Naive thymus-derived CD8-positive, alpha-beta T cell (primary cell): ENCODE measurements around the gene RAX2. TPM values are rescaled to one million over a fixed set of nuclear protein-coding genes. Genes with fewer than 3 reads are reported as not detected.
"Not testable (repeated sequence)": the region's sequence is repeated elsewhere in the genome, so short reads cannot be mapped to it uniquely, and the experiment has no call there.

Experiments used
- ATAC-seq, 2 donors: fragments of 150-1000 bp; cut with Tn5 transposase in 1 of 2; sonication (Bioruptor Pico), chemical (Tn5 transposase) in 1 of 2; 1 replicate in 1 of 2; 2 replicates in 1 of 2; pipeline ENCODE4 v1.10.0; 2021; ENCODE audit warnings: mild to moderate bottlenecking in 2 of 2, moderate library complexity in 2 of 2
- POLR2A ChIA-PET: fragments of 350-600 bp; sonication (Branson Sonifier 250); formaldehyde crosslinking; loops from one replicate; lab custom pipeline; 2021; ENCODE audit warnings: antibody characterized with exemption; lab: Charles Lee
- DNase-seq, 10 donors: peaks; one replicate each; pipeline versions ENCODE4 v3.0.0 to v3.0.0-alpha.2; 2020 to 2022
- H3K27ac Mint-ChIP-seq, 10 donors: one replicate each; pipeline ENCODE4 v1.8.0; 2020 to 2022; ENCODE audit warnings: mild to moderate bottlenecking in 10 of 10, mixed read lengths in 10 of 10, moderate library complexity in 4 of 10, inconsistent platforms in 1 of 10
- H3K27me3 Mint-ChIP-seq, 5 donors: one replicate each; pipeline ENCODE4 v1.8.0; 2021 to 2022; ENCODE audit warnings: mixed read lengths in 5 of 5
- H3K36me3 Mint-ChIP-seq, 3 donors: one replicate each; pipeline ENCODE4 v1.8.0; 2020 to 2022; ENCODE audit warnings: mixed read lengths in 3 of 3, mild to moderate bottlenecking in 2 of 3, inconsistent platforms in 1 of 3
- H3K4me1 Mint-ChIP-seq, 4 donors: one replicate each; pipeline ENCODE4 v1.8.0; 2021 to 2022; ENCODE audit warnings: mixed read lengths in 4 of 4
- H3K4me3 Mint-ChIP-seq, 10 donors: one replicate each; pipeline ENCODE4 v1.8.0; 2020 to 2022; ENCODE audit warnings: mild to moderate bottlenecking in 10 of 10, mixed read lengths in 10 of 10, moderate library complexity in 6 of 10, inconsistent platforms in 1 of 10
- H3K9me3 Mint-ChIP-seq, 9 donors: one replicate each; pipeline ENCODE4 v1.8.0; 2020 to 2022; ENCODE audit warnings: mixed read lengths in 9 of 9, mild to moderate bottlenecking in 3 of 9, inconsistent platforms in 1 of 9, moderate library complexity in 1 of 9
- polyA plus RNA-seq, 3 donors: library from polyadenylated mRNA; unstranded; fragments of 300-500 nt; fragmentation: Illumina TruSeq; gene quantifications; one replicate each; pipeline ENCODE4 v1.2.3, GENCODE V29; 2021
- total RNA-seq, 8 experiments: library from RNA in 2 of 8; stranded (reverse) in 2 of 8; gene quantifications; one replicate each; pipeline ENCODE4 v1.2.3 and lab custom pipeline; 2021 to 2026

RAX2 gene
- total and polyA plus RNA-seq, 5 experiments from 2014 or later, result not detected

DNA sequence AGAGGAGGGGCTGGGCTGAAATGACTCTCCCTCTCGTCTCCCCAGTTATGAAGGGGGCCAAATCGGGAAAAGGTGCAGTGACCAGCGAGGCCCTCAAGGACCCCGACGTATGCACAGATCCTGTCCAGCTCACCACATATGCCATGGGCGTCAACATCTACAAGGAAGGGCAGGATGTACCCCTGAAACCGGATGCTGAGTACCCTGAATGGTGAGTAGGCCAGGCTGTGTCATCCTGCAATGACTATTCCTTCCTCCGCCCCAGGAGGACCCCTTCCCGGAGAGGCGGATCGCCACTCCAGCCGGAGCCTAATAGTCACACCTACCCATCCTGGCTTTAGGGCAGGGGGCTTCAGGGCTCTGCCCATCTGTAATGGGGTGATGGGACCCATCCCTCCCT, 6.9 kb downstream of the RAX2 start:
- Mint-ChIP-seq H3K4me1 (peaks cover 19 to 41% (median 36%) of the 10 kb centered on the region in 4 donors), H3K4me3 (no peak overlapping the region), H3K9me3 (no peaks in the 10 kb centered on the region), H3K27me3 (peaks cover 0 to 4% (median 0%) of the 10 kb centered on the region in 5 donors), H3K27ac (no peak overlapping the region), H3K36me3 (peaks cover 0 to 26% (median 9%) of the 10 kb centered on the region in 3 donors)
- POLR2A ChIA-PET, result no interaction called here
- ATAC-seq, result no peak
- DNase-seq, result no peak

DNA sequence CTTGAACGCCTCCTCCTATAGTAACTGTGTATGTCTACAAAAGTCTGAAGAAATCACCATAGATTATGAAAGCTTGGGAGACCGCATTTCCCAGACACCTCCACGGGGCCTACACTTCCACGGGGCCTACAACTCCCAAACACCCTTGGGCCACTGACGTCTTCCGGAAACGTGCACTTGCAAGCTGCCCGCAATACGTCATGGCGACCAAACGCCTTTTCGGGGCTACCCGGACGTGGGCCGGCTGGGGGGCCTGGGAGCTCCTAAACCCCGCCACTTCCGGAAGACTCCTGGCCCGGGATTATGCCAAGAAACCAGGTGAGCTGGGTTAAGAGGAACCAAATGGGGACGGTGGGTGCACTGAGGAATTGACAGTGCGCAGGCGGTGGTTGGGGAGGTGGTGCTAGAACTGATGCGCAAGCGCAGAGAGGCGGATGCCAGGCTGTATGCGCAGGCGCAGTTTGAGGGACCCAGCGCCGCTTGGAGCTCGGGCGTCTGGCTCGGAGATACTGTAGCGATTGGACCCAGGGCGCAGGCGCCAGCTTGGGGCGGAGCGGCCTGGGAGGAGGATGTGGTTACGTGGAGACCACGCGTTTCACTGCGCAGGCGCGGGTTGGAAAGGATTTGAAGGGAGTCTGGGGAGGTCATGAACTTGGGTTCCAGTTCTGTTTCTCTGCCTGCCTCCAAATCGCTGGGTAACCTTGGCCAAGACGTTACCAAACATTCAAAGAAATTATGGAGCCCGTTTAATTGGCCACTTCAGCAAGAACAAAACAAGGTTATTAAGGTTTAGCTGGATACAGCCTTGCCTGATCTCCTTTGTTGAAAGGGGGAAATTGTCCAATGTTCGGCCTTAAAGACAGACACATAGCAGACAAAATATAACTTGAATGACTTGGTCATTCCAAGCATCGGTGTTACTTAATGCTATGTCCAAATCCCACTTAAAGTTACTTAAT, 9.2 kb downstream of the RAX2 start, which contains the start of gene MRPL54:
TSS of gene MRPL54 (plus strand) at position 182 of the 959 bp plus-strand sequence. CDS start at position 201, 19 bp downstream.
- ATAC-seq, result peak; percentile 84 to 86
- Mint-ChIP-seq H3K36me3 (peaks cover 0 to 32% (median 9%) of the 10 kb centered on the region in 3 donors), H3K4me1 (peaks cover 19 to 58% (median 48%) of the 10 kb centered on the region in 4 donors), H3K4me3 (peak within 1 kb of the TSS; percentile 97 to 100 (median 98)), H3K27ac (peak within 1 kb of the TSS; percentile 100), H3K27me3 (peaks cover 0 to 4% (median 0%) of the 10 kb centered on the region in 5 donors), H3K9me3 (no peaks in the 10 kb centered on the region)
- POLR2A ChIA-PET, result interaction anchor here (0.5 to 4.4 kb wide), 38 partner anchors 10 to 1917 kb away, joined by 3 to 57 read pairs (median 4); partner anchors contain the start of genes DAPK3, EEF2, FZR1 and KDM4B
- DNase-seq, result peak; percentile 97 to 100 (median 100)

DNA sequence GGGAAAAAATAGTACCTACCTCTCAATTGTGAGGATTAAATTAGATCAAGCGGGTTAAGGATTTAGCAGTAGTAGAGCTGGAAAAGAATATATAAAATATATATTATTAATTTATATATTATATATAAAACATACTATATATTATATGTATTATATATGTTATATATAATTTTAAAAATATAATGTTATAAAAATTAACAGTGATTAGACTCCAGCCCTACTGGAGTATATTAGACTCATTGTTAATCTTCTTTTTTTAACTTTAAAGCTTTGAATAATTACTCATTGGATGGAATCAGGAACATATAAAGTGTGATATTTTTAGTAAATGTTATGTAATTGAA, 9.9 kb downstream of the RAX2 start:
- Mint-ChIP-seq H3K4me1 (peaks cover 19 to 65% (median 49%) of the 10 kb centered on the region in 4 donors), H3K27me3 (peaks cover 0 to 4% (median 0%) of the 10 kb centered on the region in 5 donors), H3K27ac (peak overlapping the region; percentile 100), H3K36me3 (peaks cover 0 to 31% (median 9%) of the 10 kb centered on the region in 3 donors), H3K9me3 (no peaks in the 10 kb centered on the region), H3K4me3 (peak overlapping the region; percentile 97 to 100 (median 98))
- POLR2A ChIA-PET, result interaction anchor here (0.6 to 4.4 kb wide), 34 partner anchors 11 to 1207 kb away, joined by 3 to 57 read pairs (median 6); partner anchors contain the start of genes DAPK3, EEF2, FZR1 and KDM4B
- DNase-seq (no peak), ATAC-seq (no peak)

DNA sequence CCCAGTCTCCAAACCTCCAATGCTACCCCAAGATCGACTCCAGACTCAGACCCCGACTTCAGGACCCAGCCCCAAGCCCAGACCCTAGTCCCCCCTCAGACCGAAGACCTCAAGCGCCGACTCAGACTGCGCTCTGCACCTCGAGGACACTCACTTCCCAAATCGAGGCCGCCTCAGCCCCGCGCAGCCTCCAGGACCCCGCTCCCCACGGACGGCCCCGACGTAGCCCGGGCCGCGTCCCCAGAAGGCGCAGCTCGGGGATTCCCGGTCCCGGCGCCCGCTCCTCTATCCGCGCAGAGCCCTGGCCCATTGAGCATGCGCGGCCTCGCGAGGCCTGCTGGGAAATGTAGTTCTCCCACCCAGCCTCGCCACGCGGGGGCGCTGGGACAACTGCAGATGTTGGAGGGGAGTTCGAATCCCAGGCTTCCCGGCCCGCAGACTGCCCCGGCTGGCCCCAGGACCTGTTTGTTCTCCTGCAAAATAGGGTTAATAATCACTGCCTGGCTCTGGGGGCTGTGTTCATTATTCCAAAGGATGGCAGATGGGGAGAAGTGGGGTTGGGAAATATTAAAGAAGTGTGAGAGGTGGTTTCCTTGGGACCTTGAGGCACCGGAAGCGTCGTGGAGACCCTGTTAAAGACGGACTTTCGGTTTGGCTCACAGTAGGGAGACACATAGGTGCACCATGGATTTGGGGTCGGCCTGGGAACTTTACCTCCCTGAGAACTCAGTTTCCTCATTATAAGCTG, 10.5 kb downstream of the RAX2 start, which contains the start of gene APBA3:
TSS of gene APBA3 (minus strand) at position 311 of the 748 bp plus-strand sequence. CDS start 1,428 bp downstream, outside the sequence.
- Mint-ChIP-seq H3K36me3 (peaks cover 0 to 33% (median 9%) of the 10 kb centered on the region in 3 donors), H3K27ac (peak within 1 kb of the TSS; percentile 100), H3K27me3 (peaks cover 0 to 4% (median 0%) of the 10 kb centered on the region in 5 donors), H3K4me1 (peaks cover 18 to 66% (median 48%) of the 10 kb centered on the region in 4 donors), H3K9me3 (no peaks in the 10 kb centered on the region), H3K4me3 (peak within 1 kb of the TSS; percentile 97 to 100 (median 98))
- POLR2A ChIA-PET, result interaction anchor here (1.0 to 4.4 kb wide), 23 partner anchors 10 to 583 kb away, joined by 3 to 57 read pairs (median 7); partner anchors contain the start of genes MATK, NCLN, PIAS4 and PIP5K1C
- ATAC-seq (peak; percentile 47 to 57), DNase-seq (peak; percentile 86 to 96 (median 92))

DNA sequence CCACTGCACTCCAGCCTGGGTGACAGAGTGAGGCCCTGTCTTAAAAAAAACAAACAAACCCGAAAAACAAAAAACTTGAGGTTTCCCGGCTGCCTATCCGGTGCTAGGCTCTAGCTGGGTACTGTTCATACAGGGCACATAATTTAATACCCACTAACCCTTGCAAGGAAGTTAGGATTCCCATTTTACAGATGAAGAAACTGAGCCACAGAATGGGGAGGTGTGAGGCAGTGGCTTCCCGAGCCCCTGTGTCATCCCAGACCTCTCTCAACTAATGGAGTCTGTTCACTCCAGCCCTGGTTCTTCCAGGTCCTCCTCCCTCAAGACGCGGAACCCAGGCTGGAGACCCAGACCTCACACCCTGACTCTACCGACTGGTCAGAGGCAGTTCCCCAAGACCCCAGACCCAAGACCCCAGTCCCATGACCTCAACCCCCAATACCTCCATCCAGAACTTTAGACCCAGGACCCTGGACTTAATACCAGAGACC, 11.1 kb downstream of the RAX2 start:
- H3K9me3 Mint-ChIP-seq, result no peaks in the 10 kb centered on the region
- peaks cover 15 to 63% (median 47%) of the 10 kb centered on the region in 4 donors for H3K4me1 Mint-ChIP-seq
- POLR2A ChIA-PET, result interaction anchor here (0.6 to 4.4 kb wide), 11 partner anchors 9 to 326 kb away, joined by 3 to 57 read pairs (median 7); no protein-coding TSS in a partner anchor
- peak overlapping the region; percentile 92 to 100 (median 98) for H3K27ac Mint-ChIP-seq
- ATAC-seq (peak in 1 of 2 donors; percentile 4), DNase-seq (peak in 4 of 10 donors; percentile 20 to 52 (median 44))
- H3K36me3 Mint-ChIP-seq, result peaks cover 0 to 31% (median 5%) of the 10 kb centered on the region in 3 donors
- peaks cover 0 to 4% (median 0%) of the 10 kb centered on the region in 5 donors for H3K27me3 Mint-ChIP-seq
- H3K4me3 Mint-ChIP-seq, result peak overlapping the region; percentile 94 to 100 (median 97)

DNA sequence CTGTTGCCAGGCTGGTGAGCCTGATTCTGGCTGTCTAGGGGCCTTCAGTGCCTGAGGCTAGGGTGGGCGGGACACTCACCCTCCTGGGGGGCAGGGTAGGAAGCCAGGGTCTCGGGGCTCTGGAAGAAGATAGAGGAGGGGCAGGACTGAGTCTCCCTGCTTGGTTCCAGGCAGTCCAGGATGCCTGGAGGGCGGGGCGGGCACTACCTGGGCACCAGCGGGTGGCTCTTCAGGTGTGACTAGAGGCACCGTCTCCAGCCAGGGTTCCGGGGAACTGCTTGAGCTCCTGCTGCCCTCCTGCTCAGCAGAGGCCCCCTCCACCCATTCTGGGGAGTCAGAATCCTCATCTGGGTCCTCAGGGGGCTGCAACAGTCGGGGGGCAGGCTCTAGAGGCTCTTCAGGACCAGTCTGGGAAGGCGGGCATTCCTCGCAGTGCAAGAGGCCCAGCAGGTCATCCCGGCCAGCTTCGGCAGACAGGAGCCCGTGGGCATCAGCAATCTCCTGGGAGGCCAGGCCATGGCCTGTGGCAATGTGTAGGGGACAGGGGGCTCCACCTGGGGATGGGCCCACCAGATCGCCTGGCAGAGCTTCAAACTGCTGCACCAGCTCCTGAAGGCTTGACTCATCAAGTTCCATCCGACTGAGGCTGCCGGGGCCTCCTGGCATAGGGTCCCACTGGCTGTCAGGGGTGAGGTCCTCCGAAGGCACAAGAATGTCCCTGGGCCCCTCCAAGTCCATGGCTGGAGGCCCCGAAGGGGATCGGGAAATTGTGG, 12.4 kb downstream of the RAX2 start:
- ATAC-seq (no peak), DNase-seq (no peak)
- H3K4me3 Mint-ChIP-seq, result peak overlapping the region; percentile 16 to 98 (median 56)
- H3K4me1 Mint-ChIP-seq, result peaks cover 23 to 75% (median 54%) of the 10 kb centered on the region in 4 donors
- POLR2A ChIA-PET, result interaction anchor here (0.8 to 4.4 kb wide), 4 partner anchors 20 to 247 kb away, joined by 3 to 57 read pairs (median 22); no protein-coding TSS in a partner anchor
- no peaks in the 10 kb centered on the region for H3K9me3 Mint-ChIP-seq
- H3K36me3 Mint-ChIP-seq, result peaks cover 0 to 33% (median 5%) of the 10 kb centered on the region in 3 donors
- H3K27ac Mint-ChIP-seq, result peak overlapping the region in 8 of 10 donors; percentile 13 to 100 (median 42)
- H3K27me3 Mint-ChIP-seq, result peaks cover 0 to 4% (median 0%) of the 10 kb centered on the region in 5 donors

DNA sequence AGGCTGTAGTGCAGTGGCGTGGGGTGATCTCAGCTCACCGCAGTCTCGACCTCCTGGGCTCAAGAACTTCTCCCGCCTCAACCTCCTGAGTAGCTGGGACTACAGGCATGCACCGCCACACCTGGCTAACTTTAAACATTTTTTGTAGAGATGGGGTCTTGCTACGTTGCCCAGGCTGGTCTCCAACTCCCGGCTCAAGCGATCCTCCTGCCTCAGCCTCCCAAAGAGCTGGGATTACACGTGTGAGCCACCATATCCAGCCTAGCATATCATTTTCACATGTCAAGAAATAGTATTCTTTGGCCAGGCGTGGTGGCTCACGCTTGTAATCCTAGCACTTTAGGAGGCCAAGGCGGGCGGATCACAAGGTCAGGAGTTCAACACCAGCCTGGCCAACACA, 13.7 kb downstream of the RAX2 start:
- not testable (repeated sequence) for ATAC-seq, H3K27ac Mint-ChIP-seq, H3K9me3 Mint-ChIP-seq, DNase-seq, H3K27me3 Mint-ChIP-seq
- POLR2A ChIA-PET, result interaction anchor here (1.3 kb wide), 1 partner anchor 54 kb away, joined by 4 read pairs; no protein-coding TSS in a partner anchor
- H3K36me3 Mint-ChIP-seq, result peaks cover 0 to 36% (median 5%) of the 10 kb centered on the region in 3 donors
- peaks cover 23 to 77% (median 53%) of the 10 kb centered on the region in 4 donors for H3K4me1 Mint-ChIP-seq
- peak overlapping the region in 1 of 10 donors; percentile 60 for H3K4me3 Mint-ChIP-seq

DNA sequence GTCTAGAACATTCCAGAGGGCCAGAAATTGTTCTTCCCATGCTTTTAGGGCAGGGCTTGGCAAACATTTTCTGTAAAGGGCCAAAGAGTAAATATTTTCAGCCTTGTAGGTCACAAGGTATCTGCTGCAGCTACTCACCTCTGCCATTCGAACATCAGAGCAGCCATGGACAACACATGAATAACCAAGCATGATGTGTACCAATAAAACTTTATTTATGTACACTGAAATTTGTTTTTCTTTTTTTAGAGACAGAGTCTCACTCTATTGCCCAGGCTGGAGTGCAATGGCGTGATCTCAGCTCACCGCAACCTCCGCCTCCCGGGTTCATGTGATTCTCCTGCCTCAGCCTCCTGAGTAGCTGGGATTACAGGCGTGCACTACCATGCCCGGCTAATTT, 14.3 kb downstream of the RAX2 start:
- H3K9me3 Mint-ChIP-seq, H3K27me3 Mint-ChIP-seq, H3K27ac Mint-ChIP-seq, DNase-seq, ATAC-seq: not testable (repeated sequence)
- Mint-ChIP-seq H3K4me1 (peaks cover 20 to 71% (median 47%) of the 10 kb centered on the region in 4 donors), H3K36me3 (peaks cover 0 to 42% (median under 1%) of the 10 kb centered on the region in 3 donors), H3K4me3 (peak overlapping the region in 1 of 10 donors; percentile 38)
- POLR2A ChIA-PET, result interaction anchor here (1.3 kb wide), 1 partner anchor 55 kb away, joined by 4 read pairs; no protein-coding TSS in a partner anchor

DNA sequence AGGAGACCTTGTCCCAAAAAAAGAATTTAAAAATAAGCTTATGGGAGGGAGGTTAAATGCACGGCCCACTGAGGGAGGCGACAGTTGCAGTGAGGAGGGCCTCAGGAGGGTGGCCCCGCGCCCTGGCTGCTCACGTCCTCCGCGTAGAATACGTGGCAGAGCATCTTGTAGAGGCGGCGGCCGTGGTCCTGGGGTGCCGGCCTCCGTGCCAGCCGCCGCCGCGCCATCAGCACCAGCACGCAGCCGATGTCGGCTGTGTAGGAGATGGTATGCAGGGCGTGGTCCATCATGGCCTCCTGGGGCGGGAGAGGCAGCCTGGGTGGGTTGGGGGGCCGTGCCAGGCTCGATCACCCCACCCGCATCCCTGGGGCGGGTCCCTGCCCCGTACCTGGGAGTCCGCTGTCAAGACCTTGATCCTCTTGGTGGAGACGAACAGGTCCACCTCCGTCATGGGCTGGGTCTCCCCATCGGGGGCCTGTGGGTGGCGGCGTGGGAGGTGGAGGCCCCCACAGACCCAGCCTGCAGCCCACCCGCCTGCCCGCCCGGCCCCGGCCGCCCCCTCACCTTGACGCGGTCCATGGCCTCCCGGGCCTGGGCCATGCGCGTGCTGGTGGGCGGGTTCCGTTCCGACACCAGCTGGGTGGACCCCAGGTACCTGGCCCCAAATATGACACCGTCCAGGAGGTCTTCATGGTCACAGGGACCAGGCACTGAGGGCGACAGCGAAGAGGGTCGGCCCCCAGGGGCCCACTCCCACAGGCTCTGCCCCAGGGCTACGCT, 18.2 kb downstream of the RAX2 start:
- DNase-seq, result no peak
- H3K4me3 Mint-ChIP-seq, result no peak overlapping the region
- POLR2A ChIA-PET, result interaction anchor here (0.6 to 5.0 kb wide), 2 partner anchors 8 to 44 kb away, joined by 3 to 18 read pairs; partner anchors contain the start of genes APBA3 and MRPL54
- H3K36me3 Mint-ChIP-seq, result peaks cover 0 to 56% (median 10%) of the 10 kb centered on the region in 3 donors
- H3K27ac Mint-ChIP-seq, result no peak overlapping the region
- no peaks in the 10 kb centered on the region for H3K9me3 Mint-ChIP-seq
- ATAC-seq, result no peak
- H3K4me1 Mint-ChIP-seq, result peaks cover 8 to 39% (median 16%) of the 10 kb centered on the region in 4 donors
- no peaks in the 10 kb centered on the region for H3K27me3 Mint-ChIP-seq

DNA sequence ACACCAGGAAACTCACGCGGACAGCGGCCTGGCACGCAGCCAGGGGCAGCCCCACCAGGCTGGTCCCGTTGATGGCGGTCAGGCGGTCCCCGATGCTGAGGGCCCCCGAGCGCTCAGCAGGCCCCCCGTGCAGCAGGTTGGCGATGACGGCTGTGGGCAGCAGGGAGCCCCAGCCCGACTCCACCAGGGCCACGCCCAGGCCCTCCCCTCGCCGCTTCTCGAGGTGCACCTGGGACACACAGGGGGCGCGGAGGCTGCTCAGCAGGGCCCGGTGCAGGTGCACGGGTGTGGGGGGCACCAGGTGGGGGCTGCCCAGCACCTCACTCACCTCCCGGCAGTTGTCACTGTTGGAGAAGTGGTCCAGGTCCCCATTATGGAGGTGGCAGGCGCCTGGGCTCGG, 19.5 kb downstream of the RAX2 start:
- H3K4me1 Mint-ChIP-seq, result peaks cover 8 to 26% (median 14%) of the 10 kb centered on the region in 4 donors
- POLR2A ChIA-PET, result interaction anchor here (5.0 kb wide), 1 partner anchor 10 kb away, joined by 18 read pairs; the partner anchor contains the start of genes APBA3 and MRPL54
- no peaks in the 10 kb centered on the region for H3K27me3 Mint-ChIP-seq
- H3K27ac Mint-ChIP-seq, result no peak overlapping the region
- H3K36me3 Mint-ChIP-seq, result peaks cover 0 to 47% (median 10%) of the 10 kb centered on the region in 3 donors
- no peaks in the 10 kb centered on the region for H3K9me3 Mint-ChIP-seq
- ATAC-seq (no peak), DNase-seq (no peak)
- H3K4me3 Mint-ChIP-seq, result no peak overlapping the region
